Measurements from ENCODE around the gene TBL1XR1.

DNA sequence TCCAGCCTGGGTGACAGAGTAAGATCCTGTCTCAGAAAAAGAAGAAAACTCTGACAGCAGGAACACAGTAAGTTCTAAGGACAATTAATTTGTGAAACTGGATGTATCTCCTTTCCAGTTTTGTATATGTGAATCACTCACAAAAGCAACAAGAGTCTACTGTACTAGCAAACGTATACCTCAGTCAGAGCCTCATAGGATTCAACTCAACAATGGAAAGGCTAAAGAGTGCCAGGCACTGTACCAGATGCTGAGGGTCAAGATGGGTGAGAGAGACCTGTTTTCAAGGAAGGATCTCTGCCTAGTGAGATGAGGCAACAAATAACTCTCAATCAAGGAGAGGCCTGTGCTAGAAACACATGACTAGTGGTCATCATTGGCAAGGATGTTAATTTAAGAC lies 14.9 kb downstream of the TBL1XR1 start:
- TF ChIP-seq CEBPB (IDR thresholded peaks at IDR 0.05; ENCODE audit: low read depth, low read length): no peak
- TF ChIP-seq MXI1 (IDR thresholded peaks at IDR 0.05; ENCODE audit: borderline replicate concordance, low read depth, low read length): no peak
- TF ChIP-seq, protein P1, sequence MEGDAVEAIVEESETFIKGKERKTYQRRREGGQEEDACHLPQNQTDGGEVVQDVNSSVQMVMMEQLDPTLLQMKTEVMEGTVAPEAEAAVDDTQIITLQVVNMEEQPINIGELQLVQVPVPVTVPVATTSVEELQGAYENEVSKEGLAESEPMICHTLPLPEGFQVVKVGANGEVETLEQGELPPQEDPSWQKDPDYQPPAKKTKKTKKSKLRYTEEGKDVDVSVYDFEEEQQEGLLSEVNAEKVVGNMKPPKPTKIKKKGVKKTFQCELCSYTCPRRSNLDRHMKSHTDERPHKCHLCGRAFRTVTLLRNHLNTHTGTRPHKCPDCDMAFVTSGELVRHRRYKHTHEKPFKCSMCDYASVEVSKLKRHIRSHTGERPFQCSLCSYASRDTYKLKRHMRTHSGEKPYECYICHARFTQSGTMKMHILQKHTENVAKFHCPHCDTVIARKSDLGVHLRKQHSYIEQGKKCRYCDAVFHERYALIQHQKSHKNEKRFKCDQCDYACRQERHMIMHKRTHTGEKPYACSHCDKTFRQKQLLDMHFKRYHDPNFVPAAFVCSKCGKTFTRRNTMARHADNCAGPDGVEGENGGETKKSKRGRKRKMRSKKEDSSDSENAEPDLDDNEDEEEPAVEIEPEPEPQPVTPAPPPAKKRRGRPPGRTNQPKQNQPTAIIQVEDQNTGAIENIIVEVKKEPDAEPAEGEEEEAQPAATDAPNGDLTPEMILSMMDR (conservative IDR thresholded peaks at IDR 0.05; ENCODE audit: low read depth, low read length): no peak
- no peak for TF ChIP-seq POLR2A (IDR thresholded peaks at IDR 0.05; ENCODE audit: low read depth, low read length)
- TF ChIP-seq RFX5 (IDR thresholded peaks at IDR 0.05; ENCODE audit: low read depth, low read length): no peak
- TF ChIP-seq, protein P2, sequence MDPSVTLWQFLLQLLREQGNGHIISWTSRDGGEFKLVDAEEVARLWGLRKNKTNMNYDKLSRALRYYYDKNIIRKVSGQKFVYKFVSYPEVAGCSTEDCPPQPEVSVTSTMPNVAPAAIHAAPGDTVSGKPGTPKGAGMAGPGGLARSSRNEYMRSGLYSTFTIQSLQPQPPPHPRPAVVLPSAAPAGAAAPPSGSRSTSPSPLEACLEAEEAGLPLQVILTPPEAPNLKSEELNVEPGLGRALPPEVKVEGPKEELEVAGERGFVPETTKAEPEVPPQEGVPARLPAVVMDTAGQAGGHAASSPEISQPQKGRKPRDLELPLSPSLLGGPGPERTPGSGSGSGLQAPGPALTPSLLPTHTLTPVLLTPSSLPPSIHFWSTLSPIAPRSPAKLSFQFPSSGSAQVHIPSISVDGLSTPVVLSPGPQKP (IDR thresholded peaks at IDR 0.05; ENCODE audit: borderline replicate concordance, low read depth, low read length): no peak
- TF ChIP-seq MAZ (IDR thresholded peaks at IDR 0.05; ENCODE audit: borderline replicate concordance, low read depth, low read length): no peak
- TF ChIP-seq RAD21 (IDR thresholded peaks at IDR 0.05; ENCODE audit: low read length): no peak
- no peak for TF ChIP-seq CHD1 (IDR thresholded peaks at IDR 0.05; ENCODE audit: low read depth, low read length)
- no peak for TF ChIP-seq RCOR1 (IDR thresholded peaks at IDR 0.05; ENCODE audit: insufficient replicate concordance, low read length)

Data from IMR-90 (cell line).